KMS-11 (cell line): ENCODE results near the gene EIF2B1.

ENCODE experiments used
- H2AFZ ChIP-seq: fragments of 200-600 bp; sonication (generic); 2 replicates; pipeline ENCODE4 v1.6.1; 2016; ENCODE audit warnings: antibody characterized with exemption, mixed run types, low read depth
- H3K27ac ChIP-seq: fragments of 200-600 bp; sonication (generic); 2 replicates; pipeline ENCODE4 v1.6.1; 2016; ENCODE audit warnings: mild to moderate bottlenecking, mixed run types
- H3K27me3 ChIP-seq: fragments of 200-600 bp; sonication (generic); 2 replicates; pipeline ENCODE4 v1.6.1; 2017; ENCODE audit warnings: mild to moderate bottlenecking, low read depth, mixed run types, moderate library complexity; ENCODE audit not compliant: insufficient read depth
- H3K36me3 ChIP-seq: fragments of 200-600 bp; sonication (generic); 2 replicates; pipeline ENCODE4 v1.6.1; 2017; ENCODE audit warnings: mild to moderate bottlenecking, mixed run types; ENCODE audit not compliant: insufficient read depth
- H3K4me1 ChIP-seq: fragments of 200-600 bp; sonication (generic); 2 replicates; pipeline ENCODE4 v1.6.1; 2016; ENCODE audit warnings: mild to moderate bottlenecking, low read depth, mixed run types; ENCODE audit not compliant: poor library complexity, severe bottlenecking
- H3K4me2 ChIP-seq: fragments of 200-600 bp; sonication (generic); 2 replicates; pipeline ENCODE4 v1.7.0; 2016; ENCODE audit warnings: mild to moderate bottlenecking, mixed run types
- H3K4me3 ChIP-seq: fragments of 200-600 bp; sonication (generic); IDR thresholded peaks from 2 replicates; pipeline ENCODE4 v1.6.1; 2017; ENCODE audit warnings: low read depth, low read length, mixed read lengths; ENCODE audit not compliant: insufficient read depth
- H3K79me2 ChIP-seq: fragments of 200-600 bp; sonication (generic); 2 replicates; pipeline ENCODE4 v1.6.1; 2016; ENCODE audit warnings: low read depth, mixed run types; ENCODE audit not compliant: insufficient read depth
- H3K9ac ChIP-seq: fragments of 200-600 bp; sonication (generic); 2 replicates; pipeline ENCODE4 v1.6.1; 2016; ENCODE audit warnings: mild to moderate bottlenecking, mixed run types
- H4K20me1 ChIP-seq: fragments of 200-600 bp; sonication (generic); 2 replicates; pipeline ENCODE4 v1.6.1; 2016; ENCODE audit warnings: mild to moderate bottlenecking, mixed run types; ENCODE audit not compliant: insufficient read depth
- CTCF ChIP-seq: fragments of 200-600 bp; sonication (generic); conservative IDR thresholded peaks from 2 replicates; pipeline ENCODE4 v1.6.1; 2017; ENCODE audit warnings: low read depth, mild to moderate bottlenecking, antibody characterized with exemption, low read length, moderate library complexity, mixed read lengths

The EIF2B1 gene

DNA sequence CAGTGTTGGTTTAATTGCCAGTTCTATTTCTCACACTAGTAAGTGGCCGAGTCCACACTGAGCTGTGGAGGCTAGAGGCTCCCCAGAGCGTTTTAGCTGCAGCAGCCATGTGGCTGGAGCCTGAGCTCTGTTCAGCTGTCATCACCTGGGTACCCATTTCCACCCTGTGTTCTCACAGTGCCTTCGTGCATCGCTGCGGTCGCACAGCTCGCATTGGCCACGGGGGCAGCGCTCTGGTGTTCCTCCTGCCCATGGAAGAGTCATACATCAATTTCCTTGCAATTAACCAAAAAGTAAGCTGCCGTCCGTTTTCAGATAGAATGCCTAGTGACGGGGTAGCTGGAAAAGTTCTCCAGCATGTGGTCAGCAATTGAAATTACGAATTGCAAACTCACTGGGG is 15.9 kb downstream of the EIF2B1 start:
- no peaks in the 10 kb centered on the region for H3K79me2 ChIP-seq
- no peak overlapping the region for H3K27ac ChIP-seq
- no peak for TF ChIP-seq CTCF
- H3K9ac ChIP-seq: no peak overlapping the region
- no peak overlapping the region for H2AFZ ChIP-seq
- H4K20me1 ChIP-seq: no peaks in the 10 kb centered on the region
- H3K36me3 ChIP-seq: no peaks in the 10 kb centered on the region
- no peak overlapping the region for H3K4me2 ChIP-seq
- no peaks in the 10 kb centered on the region for H3K27me3 ChIP-seq
- H3K4me1 ChIP-seq: no peaks in the 10 kb centered on the region
- H3K4me3 ChIP-seq: no peak overlapping the region

DNA sequence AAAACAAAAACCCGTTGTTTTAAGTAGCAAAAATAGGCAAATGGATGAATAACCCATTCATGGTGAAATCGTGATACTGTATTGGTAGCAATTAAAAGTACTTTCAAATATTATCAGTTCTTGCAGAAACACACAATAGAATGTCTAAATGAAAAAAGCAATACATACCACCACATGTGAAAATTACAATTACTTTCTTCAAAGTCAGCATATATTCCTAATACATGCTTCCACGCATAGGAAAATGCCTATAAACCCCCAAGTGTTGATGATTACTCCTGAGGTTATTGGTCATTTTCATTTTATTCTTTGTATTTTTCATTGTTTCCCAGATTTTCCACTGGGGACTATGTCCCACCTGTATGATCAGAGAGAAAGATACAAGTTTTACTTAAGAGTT is 16.3 kb downstream of the EIF2B1 start:
- Histone ChIP-seq H3K36me3 (no peaks in the 10 kb centered on the region), H2AFZ (no peak overlapping the region), H3K27ac (no peak overlapping the region), H3K4me1 (no peaks in the 10 kb centered on the region), H3K4me3 (no peak overlapping the region), H3K9ac (no peak overlapping the region), H3K79me2 (no peaks in the 10 kb centered on the region), H3K4me2 (no peak overlapping the region), H4K20me1 (no peaks in the 10 kb centered on the region), H3K27me3 (no peaks in the 10 kb centered on the region)
- no peak for TF ChIP-seq CTCF

GRCh38 chr12:123614531-123614930 is 19.0 kb downstream of the EIF2B1 start:
- no peaks in the 10 kb centered on the region for H3K79me2 ChIP-seq
- H4K20me1 ChIP-seq: no peaks in the 10 kb centered on the region
- H3K27ac ChIP-seq: no peak overlapping the region
- no peak for TF ChIP-seq CTCF
- no peak overlapping the region for H3K4me2 ChIP-seq
- no peak overlapping the region for H3K4me3 ChIP-seq
- peaks cover 6% of the 10 kb centered on the region; the same call in 1 of the 2 replicates for H3K36me3 ChIP-seq
- no peak overlapping the region for H3K9ac ChIP-seq
- H3K4me1 ChIP-seq: no peaks in the 10 kb centered on the region
- H2AFZ ChIP-seq: no peak overlapping the region
- H3K27me3 ChIP-seq: no peaks in the 10 kb centered on the region

GRCh38 chr12:123614110-123614509 is 19.4 kb downstream of the EIF2B1 start:
- Histone ChIP-seq H3K79me2 (no peaks in the 10 kb centered on the region), H3K9ac (no peak overlapping the region), H3K27me3 (no peaks in the 10 kb centered on the region), H3K4me2 (no peak overlapping the region), H3K36me3 (peaks cover 6% of the 10 kb centered on the region; the same call in 1 of the 2 replicates), H2AFZ (no peak overlapping the region), H4K20me1 (no peaks in the 10 kb centered on the region), H3K4me3 (no peak overlapping the region), H3K4me1 (no peaks in the 10 kb centered on the region), H3K27ac (no peak overlapping the region)
- no peak for TF ChIP-seq CTCF

DNA sequence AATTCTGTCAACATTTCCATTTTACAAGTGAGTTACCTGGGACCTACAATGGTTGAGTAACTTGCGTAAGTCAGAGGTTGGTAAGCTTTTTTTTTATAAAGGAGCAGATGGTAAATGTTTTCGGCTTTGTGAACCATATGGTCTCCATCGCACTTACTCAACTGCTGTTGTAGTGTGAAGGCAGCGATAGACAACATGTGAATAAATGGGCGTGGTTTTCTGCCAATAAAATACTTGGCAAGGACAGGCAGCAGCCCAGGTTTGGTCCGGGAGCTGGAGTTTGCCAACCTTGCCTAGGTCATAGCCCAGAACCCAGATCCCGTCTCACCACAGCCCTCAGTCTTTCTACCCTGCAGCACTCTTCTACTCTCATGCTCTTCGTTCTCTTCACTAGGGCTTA is 25.3 kb downstream of the EIF2B1 start:
- Histone ChIP-seq H3K27ac (no peak overlapping the region), H3K27me3 (no peaks in the 10 kb centered on the region), H3K4me2 (no peak overlapping the region), H3K4me3 (no peak overlapping the region), H3K9ac (no peak overlapping the region), H3K36me3 (peaks cover 6% of the 10 kb centered on the region; the same call in 1 of the 2 replicates), H3K4me1 (peaks cover 9% of the 10 kb centered on the region), H4K20me1 (no peaks in the 10 kb centered on the region), H2AFZ (no peak overlapping the region), H3K79me2 (peaks cover 28% of the 10 kb centered on the region)
- TF ChIP-seq CTCF: no peak
